ENCODE data around the gene ABCC10.

ABCC10 gene

DNA sequence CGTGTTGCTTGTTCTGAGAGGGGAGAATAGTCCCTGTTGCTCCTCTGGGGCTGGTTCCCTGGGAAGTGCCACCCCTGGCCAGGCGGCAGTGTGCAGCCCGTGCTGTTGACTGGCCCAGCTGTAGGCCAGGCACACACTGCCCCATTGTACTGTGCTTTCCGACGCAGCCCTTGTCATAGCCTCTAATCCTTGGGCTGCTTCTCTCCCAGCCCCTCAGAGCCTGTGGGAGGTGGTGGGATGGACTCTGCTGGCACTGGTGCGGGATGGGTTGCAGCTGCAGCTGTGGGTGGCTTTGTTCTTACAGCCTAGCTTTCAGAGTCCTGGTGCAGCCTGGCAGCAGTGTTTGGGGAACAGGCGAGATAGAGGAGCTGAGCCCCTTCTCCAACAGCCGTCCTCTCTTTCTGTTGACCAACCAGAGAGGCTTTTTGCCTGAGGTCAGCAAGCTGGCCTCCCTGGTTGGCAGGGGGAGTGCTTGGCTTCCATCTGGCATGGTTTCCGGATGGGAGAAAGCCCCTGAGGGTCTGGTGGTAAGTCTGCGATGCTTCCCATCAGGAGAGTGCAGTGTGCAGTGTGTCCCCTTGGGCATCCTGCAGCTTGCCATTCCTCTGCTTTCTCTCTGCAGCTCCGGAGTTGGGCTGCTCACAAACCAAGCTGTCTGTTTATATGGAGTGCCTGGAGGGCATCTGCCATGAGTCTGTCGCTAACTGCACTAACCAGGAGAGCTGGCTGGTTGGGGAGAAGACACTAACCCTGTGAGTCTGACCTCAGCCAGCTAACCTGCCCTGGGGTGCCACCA is 62.1 kb downstream of the ABCC10 start:
- no peak for TF ChIP-seq GATA2 (IDR thresholded peaks at IDR 0.05; ENCODE audit: low read depth, low read length)
- no peak for TF ChIP-seq GATA3 (IDR thresholded peaks at IDR 0.05; ENCODE audit: low read depth, low read length)

DNA sequence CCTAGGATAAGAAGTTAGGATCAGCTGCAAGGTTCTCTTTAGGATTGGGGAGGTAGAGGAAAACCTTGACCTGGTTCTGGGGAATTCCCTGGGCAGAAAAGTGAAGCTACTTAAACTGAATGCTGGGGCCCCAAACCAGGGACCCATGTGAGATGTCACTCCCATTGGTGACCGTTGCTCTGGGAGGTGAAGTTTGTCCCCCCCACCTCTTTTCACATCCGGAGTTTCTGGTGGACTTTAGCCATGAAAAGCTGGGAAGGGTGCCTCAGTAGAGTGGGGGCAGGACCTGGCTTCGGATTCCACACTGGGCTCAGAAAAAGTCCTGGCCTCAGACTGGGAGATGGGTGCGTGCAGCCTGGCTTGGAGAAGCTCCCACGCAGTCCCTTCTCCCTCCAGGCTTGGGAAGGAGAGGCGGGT is 63.2 kb downstream of the ABCC10 start:
- TF ChIP-seq GATA2 (IDR thresholded peaks at IDR 0.05; ENCODE audit: low read depth, low read length): no peak
- TF ChIP-seq GATA3 (IDR thresholded peaks at IDR 0.05; ENCODE audit: low read depth, low read length): no peak

DNA sequence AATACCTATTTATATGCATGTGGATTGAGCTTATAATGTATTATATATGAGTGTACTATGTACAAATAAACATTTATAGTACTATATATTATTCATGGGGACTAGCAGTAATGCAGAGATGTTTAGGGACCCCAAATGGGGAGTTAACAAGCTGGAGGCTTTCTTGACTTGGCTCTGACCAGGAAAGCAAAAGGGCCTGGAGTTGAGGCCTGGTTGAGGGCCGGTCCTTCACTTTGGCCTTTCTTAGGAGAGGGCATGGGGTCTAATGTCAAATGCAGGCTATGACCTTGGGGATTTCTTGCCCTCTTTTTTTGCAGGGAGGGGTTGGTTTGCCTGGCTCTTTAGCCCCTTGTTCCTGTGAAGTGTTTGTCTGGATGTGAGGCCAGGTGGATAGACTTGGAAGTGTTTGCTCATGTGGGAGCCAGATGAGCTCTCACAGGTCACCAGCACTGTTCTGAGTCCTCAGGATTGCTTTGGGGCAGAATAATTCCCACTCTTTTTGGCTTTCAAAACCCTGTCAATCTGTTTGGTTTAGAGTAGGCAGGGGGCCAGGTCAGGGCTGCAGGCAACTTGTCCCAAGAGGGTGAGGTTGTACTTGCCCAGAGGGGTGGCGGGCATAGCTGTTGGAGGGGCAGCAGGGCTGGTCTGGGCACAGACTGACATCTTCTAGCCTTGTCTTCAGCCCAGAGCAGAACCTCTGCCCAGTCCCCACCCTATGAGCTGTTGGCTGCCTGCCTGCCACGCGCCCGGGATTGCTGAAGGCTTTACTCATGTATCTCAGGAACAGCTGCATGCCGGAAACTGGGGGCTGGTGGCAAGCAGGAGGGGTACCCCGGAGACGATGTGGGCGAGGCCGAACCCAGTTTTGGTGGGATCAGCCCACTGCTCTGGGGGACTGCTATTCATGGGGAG is 64.7 kb downstream of the ABCC10 start:
- TF ChIP-seq GATA2 (IDR thresholded peaks at IDR 0.05; ENCODE audit: low read depth, low read length): no peak
- TF ChIP-seq GATA3 (IDR thresholded peaks at IDR 0.05; ENCODE audit: low read depth, low read length): no peak

DNA sequence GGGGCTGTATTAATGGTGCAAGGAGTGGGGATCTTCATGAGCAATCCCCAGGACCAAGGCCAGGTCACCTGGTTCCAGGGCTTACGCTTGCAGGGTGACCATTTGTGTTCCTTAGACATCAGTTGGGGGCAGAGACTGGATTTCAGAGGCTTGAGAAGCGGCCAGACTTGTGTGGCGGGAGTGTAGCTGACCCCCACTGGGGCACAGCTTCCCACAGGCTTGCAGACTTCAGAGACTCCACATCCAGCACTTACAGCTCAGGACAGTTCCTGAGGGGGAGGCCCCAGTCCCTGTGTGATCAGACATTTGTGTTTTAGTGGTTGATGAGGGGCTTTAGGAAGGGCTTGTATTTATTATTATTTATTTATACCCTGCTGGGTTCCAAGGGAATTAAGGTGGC is 65.3 kb downstream of the ABCC10 start:
- TF ChIP-seq GATA2 (IDR thresholded peaks at IDR 0.05; ENCODE audit: low read depth, low read length): no peak
- no peak for TF ChIP-seq GATA3 (IDR thresholded peaks at IDR 0.05; ENCODE audit: low read depth, low read length)

DNA sequence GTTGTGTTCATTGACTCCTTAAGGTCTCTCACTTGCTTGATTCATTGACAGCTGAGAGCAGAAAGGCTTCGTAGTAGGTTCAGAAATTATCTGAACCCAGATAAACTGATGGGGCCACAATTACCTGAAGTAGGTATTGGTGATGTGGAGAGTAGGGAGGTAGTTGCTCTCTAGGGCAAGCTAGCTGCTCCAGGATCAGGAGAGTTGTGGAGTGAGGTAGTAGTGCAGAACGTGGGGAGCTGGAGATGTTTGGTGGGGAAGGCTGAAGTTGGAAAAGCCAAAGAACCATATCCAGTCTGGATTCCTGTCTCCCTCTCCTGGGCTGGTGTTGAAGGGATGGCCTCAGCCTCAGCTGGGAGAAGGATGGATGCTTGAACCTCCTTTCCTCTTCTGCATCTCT is 65.9 kb downstream of the ABCC10 start:
- no peak for TF ChIP-seq GATA3 (IDR thresholded peaks at IDR 0.05; ENCODE audit: low read depth, low read length)
- TF ChIP-seq GATA2 (IDR thresholded peaks at IDR 0.05; ENCODE audit: low read depth, low read length): no peak

DNA sequence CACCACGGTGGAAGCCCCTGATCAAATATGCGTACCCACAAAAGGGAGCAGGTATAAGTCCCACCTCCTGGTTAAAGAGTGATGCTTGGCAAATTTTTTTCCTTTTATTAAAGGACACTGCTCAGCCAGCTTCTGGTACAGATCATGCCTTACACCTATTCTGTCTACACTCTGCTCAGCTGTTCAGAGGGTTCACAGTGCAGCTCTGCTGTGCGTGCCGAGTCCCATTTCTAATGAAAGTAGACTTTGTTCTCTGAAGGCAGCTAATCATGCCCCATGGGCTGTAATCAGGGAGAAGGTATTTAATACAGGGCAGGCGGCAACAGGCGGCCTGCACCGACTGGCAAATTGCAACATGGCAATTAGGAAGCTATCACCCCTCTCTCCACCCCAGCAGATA is 66.5 kb downstream of the ABCC10 start:
- no peak for TF ChIP-seq GATA3 (IDR thresholded peaks at IDR 0.05; ENCODE audit: low read depth, low read length)
- no peak for TF ChIP-seq GATA2 (IDR thresholded peaks at IDR 0.05; ENCODE audit: low read depth, low read length)

DNA sequence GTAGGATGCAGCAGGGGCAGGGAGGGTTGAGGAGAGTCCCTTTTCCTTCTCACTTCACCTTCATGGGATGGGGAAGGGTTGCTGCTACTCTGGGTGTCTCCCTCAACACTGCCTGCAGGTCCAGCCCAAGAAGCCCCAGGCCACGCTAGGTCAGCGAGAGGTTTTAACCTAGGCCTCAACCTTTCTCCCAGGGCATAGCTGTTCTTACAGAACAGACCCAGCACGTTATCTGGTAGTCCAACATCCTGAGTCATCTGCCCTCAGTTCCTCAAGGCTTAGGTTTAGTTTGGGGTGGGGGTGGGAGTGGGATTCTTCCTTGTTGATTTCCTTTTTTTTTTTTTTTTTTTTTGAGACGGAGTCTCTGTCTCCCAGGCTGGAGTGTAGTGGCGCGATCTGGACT is 67.0 kb downstream of the ABCC10 start:
- no peak for TF ChIP-seq GATA2 (IDR thresholded peaks at IDR 0.05; ENCODE audit: low read depth, low read length)
- no peak for TF ChIP-seq GATA3 (IDR thresholded peaks at IDR 0.05; ENCODE audit: low read depth, low read length)

DNA sequence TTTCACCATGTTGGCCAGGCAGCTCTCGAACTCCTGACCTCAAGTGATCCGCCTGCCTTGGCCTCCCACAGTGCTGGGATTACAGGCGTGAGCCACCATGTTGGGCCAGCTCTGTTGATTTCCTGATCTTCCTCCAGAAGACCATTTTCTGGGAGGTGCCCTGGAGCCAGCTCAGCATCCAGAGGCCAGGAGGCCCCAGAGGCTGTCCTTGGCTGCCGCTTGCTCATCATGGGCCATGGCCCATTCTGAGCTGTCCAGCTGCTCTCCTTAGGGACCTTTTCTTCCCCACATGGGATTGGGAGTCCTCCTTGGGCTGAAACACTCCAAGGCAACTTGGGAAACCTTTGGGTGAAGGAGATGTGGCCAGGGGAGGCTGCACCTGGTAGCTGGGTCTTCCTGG is 67.4 kb downstream of the ABCC10 start:
- TF ChIP-seq GATA2 (IDR thresholded peaks at IDR 0.05; ENCODE audit: low read depth, low read length): no peak
- TF ChIP-seq GATA3 (IDR thresholded peaks at IDR 0.05; ENCODE audit: low read depth, low read length): no peak

DNA sequence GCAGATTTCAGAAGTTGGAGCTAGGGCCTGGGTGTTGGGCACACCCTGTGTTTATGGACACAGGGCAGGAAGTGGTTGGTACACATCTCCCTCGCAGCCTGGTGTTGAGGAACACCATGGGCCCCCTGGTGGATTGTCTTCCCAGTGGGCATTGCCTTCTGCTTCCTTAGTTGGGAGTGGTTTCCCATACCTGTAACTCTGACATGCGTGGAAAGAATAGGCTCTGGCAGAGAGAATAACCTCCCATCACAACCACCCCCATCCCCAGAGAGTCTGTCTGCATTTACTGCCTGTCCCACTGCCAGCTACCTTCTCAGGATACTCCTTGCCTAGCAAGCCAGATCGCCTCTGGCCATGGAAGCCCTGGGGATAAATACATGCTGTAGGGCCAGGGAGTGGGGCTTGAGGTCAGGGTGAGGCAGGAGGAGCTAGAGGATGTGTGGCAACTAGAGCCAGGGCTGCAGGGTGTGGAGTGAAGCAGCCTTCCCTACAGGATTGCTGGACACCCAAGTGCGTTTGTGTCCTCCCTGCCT is 68.1 kb downstream of the ABCC10 start:
- TF ChIP-seq GATA2 (IDR thresholded peaks at IDR 0.05; ENCODE audit: low read depth, low read length): no peak
- TF ChIP-seq GATA3 (IDR thresholded peaks at IDR 0.05; ENCODE audit: low read depth, low read length): no peak

DNA sequence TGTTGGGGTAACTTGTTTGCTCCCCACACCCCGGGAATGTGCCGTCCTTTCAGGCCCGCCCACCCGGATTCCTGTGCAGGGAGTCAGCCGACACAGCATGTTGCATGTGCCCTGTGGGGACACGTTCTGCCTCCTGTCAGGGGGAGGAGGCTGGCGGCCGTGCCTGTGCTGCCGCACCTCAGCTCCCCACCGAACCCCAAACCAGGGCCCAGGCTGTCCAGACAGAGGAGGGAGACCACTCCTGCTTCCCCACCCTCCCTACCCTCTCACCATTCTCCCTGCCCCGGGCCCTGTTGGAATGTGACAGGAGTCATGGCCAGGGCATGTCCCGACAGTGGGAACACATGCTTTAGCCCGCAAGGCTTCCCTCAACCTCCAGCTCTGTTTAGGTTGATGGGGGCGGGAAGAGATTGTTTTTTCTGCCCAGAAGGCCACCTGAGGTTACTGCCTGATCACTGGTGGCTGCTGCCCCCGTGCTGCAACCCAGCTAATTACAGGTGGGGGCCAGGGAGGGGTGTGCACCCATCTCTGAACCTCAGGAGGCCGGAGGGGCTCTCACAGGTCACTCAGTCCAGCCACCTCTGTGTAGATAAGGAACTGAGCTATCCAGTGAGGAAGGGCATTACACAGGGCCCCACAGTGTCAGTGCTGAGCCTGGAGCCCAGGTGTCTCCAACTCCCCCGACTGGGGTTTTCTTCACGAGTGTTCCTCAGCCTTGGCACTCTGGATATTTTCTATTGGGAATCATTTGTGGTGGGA is 69.2 kb downstream of the ABCC10 start:
- TF ChIP-seq GATA2 (IDR thresholded peaks at IDR 0.05; ENCODE audit: low read depth, low read length) (no peak), GATA3 (IDR thresholded peaks at IDR 0.05; ENCODE audit: low read depth, low read length) (no peak)

DNA sequence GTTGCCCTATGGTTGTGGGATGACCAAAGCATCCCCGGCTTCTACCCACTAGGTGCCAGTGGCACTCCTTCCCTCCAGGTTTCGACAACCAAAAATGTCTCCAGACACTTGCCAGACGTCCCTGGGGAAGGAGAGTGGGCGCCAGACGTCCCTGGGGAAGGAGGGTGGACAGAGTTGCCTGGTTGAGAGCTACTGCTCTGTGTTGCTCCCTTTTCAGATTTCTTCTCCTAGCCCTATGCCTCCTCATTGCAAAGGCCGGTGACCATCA is 69.7 kb downstream of the ABCC10 start:
- no peak for TF ChIP-seq GATA2 (IDR thresholded peaks at IDR 0.05; ENCODE audit: low read depth, low read length)
- TF ChIP-seq GATA3 (IDR thresholded peaks at IDR 0.05; ENCODE audit: low read depth, low read length): no peak

DNA sequence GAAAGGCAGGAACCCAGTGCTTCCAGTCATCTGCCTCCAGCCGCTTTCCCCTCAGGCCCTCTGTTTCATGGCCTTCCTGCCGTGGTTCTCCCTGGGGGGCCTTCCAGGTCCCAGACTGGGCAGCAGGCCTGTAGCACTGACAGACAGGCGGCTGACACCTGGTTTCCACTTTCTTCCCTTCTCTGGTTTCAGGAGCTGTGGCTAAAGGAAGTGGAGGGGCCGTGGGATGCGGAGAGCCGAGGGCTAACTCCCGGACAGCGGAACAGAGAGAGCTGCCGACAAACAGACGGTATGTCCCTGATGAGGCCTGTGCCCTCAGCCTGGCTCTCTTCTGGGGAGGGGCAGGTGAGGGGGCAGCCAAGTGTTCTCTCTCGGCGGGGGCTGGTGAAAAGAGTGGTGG is 70.3 kb downstream of the ABCC10 start:
- no peak for TF ChIP-seq GATA3 (IDR thresholded peaks at IDR 0.05; ENCODE audit: low read depth, low read length)
- no peak for TF ChIP-seq GATA2 (IDR thresholded peaks at IDR 0.05; ENCODE audit: low read depth, low read length)

DNA sequence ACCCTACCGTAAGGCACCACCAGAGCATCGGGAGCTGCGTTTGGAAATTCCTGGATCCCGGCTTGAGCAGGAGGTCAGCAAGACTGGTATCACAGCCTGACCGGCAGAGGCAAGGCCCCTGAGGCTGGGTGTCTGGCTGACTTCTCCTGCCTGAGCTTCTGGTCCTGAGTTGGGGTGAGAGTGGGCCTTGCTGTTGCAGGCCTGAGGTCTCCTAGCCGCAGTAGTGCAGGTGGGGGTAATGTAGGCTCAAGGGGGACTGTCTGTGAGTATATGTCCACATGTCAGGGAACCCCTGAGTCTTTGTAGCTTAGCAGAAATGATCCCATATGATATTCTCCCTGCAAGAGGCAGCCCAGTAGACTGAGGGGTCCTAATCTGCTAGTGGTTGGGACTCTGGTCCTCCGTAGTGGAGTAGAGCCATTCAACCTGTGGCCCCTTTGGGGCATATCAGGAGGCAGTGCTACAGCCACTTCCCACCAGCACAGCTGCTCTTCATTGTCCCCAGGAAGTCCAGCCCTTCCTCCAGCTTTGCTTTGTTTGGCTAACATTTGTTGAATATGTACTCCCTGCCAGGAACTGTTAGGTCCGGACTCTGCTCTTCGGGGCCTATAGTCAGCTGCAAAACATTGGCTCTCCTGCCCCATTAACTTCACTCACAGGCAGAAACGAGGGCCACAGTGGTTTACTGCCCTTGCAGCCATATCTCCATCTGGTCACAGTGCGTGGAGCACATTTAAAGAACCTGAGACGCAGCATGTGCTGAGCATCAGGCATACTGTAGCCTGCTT is 71.9 kb downstream of the ABCC10 start:
- no peak for TF ChIP-seq GATA3 (IDR thresholded peaks at IDR 0.05; ENCODE audit: low read depth, low read length)
- no peak for TF ChIP-seq GATA2 (IDR thresholded peaks at IDR 0.05; ENCODE audit: low read depth, low read length)

Data from SH-SY5Y (cell line).